OCI-LY3 (cell line): ENCODE results near the gene PPP3CA.

Experiments used
- CTCF ChIP-seq: fragments of 200-600, 300-600 bp; sonication (generic); IDR thresholded peaks from 2 replicates; pipeline ENCODE4 v1.5.1; 2014; ENCODE audit warnings: antibody characterized with exemption, low read length, low read depth
- EZH2phosphoT487 ChIP-seq: fragments of 200-600 bp; shearing (Covaris generic); IDR thresholded peaks from 2 replicates; pipeline ENCODE4 v1.6.1; 2018; ENCODE audit warnings: antibody characterized with exemption, mixed run types, low read depth

- no peak for TF ChIP-seq CTCF
- no peak for TF ChIP-seq EZH2phosphoT487
These were observed 39.4 kb downstream of the PPP3CA start for GRCh38 chr4:101307899-101308298.
